Stimulated activated CD8-positive, alpha-beta memory T cell treated with anti-CD3 and anti-CD28 coated beads, Interleukin-15, amount 100 ng/mL, for 48 hours (primary cell): Measurements from ENCODE around the gene ANKRD9.
"Not testable (repeated sequence)": the region's sequence is repeated elsewhere in the genome, so short reads cannot be mapped to it uniquely, and the experiment has no call there.

Experiments used
- DNase-seq, 2 donors: peaks; one replicate each; pipeline ENCODE4 v3.0.0-alpha.2; 2020; ENCODE audit warnings: low read depth in 2 of 2

The ANKRD9 gene

GRCh38 chr14:102509746-102510615 is at the start of gene ANKRD9:
Gene ANKRD9 (minus strand): TSS chr14:102509776. CDS start chr14:102507889, 1,887 bp downstream.
- peak; percentile 87 to 89 for DNase-seq

GRCh38 chr14:102558556-102558955 is 49.0 kb upstream of the ANKRD9 start:
- DNase-seq: no peak

DNA sequence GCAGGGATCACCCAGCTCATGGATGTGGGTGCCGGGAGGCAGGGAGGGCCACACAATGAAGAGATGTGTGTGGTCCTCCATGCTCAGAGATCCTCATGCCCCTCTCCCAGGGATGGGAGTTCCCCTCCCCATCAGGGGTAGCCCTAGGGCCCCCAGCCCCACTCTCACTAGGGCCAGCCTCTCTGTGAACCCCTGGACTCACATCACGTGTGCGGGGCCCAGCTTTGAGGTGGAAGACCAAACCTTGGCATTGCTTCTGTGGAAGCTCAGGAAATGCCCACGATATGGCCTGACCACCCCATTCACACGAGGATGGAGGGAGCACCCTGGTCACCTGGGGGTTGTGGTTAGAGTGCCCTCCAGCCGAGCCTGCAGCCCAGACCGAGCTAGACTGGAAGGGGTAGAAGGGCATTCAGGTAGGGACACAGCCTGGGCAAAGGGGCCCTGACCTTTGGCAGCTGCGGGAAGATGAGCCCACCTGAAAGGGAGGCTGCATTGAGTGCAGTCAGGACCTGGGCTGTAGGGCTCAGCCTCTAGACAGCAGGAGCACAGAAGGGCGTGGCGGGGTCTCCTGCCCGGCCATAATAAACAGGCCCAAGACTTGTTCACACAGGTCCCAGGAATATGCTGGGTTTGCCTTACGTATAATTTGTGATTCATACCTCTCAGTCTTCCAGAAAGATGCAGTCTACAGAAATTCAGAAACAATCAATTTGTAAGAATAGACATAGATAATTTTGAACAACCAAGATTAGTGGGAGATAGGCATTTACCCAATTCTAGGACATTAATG is 48.1 kb upstream of the ANKRD9 start:
- DNase-seq: no peak

GRCh38 chr14:102556098-102556677 is 46.6 kb upstream of the ANKRD9 start:
- DNase-seq: no peak

DNA sequence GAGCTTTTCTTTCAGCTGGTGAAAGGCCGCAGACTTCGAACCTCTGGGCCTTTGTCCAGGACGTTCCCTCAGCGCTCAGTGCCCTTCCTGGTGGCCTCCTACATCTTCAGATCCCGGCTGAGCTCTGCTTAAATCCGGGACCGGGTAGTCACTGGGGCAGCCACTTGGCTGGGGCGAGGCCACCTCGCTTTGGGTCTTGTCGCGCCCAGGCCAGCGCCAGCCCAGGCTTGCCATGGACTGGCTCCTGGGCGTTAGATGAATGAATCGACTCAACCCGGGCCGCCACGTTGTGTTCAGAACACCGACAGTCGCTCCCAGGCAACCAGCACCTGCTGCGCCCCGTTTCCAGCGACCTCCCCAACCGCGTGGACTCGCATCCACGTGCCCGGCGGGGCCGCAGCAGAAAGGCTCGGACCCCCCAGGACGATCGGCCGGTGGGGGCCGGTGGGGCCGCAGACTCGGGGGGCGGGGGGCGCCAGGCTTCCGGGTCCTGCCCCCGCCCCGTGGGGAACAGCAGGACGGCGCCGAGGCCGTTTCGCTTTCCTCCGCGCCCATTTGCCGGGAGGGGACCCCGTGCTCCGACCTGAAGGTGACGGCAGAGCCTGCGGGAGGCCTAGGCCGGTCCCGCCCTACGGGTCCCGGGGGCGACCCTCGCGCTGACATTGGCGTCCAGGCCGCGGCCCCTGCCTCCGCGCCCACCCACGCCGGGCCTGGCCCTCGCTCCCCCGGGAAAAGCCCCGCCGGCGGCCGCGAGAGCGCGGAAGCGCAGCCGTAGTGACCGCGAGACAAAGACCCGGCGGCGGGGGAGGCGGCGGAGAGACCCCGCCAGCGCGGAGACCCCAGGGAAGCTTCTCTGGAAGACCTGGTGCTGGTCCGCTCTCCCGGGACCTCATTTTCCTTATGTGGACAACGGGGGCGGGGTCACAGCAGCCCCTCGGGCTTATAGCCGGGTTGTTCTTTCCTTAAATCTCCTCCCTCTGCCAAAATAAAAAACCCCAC is 45.5 kb upstream of the ANKRD9 start:
- DNase-seq: peak; percentile 19 to 34

DNA sequence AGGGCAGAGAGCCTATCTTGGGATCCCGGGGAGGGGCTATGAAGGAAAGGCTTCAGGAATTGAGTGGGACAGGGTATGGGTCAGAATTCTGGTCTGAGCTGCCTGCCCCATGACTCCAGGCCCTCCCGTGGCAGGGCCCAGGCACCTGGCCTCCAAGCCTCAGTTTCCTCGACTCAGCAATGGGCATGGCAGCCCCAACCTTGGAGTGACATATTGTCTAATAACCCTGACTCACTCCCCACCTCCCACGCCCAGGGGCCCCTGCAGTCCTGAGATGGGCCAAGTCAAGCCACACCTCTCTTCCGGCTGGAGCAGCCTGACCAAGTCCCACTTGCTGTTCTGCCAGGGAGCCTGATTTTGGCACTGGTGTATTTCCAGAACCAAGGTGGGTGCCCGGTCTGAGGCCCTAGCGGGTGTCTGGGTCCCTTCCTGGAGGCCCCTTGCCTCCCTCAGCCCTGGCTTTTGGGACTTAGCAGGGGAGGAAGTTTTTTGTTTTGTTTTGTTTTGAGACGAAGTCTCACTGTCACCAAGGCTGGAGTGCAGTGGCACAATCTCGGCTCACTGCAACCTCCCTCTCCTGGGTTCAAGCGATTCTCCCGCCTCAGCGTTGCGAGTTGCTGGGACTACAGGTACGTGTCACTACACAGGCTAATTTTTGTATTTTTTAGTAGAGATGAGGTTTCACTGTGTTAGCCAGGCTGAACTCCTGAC is 42.6 kb upstream of the ANKRD9 start:
- DNase-seq: peak; percentile 25 to 26

DNA sequence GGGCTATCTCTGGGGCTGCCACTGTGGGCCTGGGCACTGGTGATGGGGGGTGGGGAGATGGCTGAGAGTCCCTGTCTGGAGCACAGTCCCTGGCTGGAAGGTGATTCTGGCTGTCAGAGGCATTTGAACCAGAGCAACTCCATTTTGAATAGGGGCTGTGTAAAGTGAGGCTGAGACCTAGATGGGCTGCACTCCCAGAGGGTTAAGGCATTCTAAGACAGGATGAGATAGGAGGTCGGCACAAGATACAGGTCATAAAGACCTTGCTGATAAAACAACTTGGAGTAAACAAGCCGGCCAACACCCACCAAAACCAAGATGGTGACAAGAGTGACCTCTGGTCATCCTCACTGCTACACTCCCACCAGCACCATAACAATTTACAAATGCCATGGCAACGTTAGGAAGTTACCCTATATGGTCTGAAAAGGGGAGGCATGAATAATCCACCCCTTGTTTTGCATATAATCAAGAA is 41.4 kb upstream of the ANKRD9 start:
- DNase-seq: not testable (repeated sequence)

DNA sequence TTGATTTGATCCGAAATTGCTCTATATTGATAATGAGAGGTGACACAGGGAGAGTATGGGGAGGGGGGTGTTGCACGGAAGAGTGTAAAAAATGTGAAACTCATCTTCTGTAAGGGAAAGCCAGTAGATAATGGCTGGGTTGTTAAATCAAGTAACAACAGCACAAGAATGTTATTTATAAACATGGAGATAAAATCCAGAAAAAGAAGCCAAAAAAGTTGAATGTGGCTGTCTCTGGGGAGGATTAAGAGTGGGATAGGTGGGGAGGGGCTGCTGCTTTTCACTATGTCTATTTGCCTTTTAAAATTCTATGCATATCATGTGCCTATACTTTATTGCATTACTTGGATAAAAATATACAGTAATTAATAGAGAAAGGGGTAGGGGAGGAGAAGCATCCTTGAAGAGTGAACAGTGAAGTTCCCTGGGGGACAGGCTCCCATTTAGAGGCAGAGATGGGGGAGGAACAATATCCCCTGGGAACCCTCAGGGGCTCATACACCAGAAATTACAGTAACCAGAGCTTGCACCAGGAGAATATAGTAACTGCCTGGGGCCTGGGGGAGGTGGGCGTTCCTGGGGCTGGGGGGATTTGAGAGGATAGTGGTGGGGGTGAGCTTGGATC is 39.2 kb upstream of the ANKRD9 start:
- no peak for DNase-seq

DNA sequence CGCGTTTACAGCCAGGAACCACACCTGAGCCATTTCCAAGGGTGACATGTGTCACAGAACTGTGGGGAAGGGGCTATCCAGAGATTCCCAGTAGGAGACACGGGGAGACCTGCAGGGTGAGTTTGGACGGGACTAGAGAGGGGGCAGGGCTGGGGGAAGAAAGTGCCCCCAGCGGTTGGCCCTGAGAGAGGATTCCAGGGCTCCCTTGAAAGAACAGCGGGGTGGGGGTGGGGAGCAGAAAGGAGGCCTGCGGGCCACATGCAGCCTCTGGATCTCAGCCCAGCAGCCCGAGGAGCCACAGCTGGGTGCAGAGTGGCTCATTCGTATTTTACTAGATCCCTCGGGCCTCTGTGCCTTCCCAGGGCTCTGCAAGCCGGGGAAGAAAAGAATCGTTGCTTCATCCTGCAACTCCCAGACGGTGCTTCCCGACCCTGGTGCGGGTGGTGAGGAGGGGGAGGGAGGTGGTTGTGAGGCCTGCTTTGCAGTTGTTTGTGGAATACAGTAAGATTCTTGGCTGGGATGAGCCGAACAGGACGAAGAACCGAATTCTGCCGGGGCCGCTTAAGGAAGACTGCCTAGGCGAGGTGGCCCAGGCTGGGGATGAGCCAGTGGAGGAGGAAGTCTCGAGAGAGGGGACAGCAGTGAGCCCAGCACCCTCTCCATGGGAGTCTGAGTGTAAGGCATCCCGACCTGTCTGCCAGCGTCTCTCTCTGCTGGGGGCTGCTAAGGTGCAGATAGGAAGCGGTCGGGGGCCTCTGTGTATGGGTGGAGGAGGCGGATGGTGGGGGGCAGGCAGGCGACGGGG is 36.1 kb upstream of the ANKRD9 start:
- DNase-seq: no peak

GRCh38 chr14:102544747-102545460 is 35.3 kb upstream of the ANKRD9 start:
- no peak for DNase-seq

DNA sequence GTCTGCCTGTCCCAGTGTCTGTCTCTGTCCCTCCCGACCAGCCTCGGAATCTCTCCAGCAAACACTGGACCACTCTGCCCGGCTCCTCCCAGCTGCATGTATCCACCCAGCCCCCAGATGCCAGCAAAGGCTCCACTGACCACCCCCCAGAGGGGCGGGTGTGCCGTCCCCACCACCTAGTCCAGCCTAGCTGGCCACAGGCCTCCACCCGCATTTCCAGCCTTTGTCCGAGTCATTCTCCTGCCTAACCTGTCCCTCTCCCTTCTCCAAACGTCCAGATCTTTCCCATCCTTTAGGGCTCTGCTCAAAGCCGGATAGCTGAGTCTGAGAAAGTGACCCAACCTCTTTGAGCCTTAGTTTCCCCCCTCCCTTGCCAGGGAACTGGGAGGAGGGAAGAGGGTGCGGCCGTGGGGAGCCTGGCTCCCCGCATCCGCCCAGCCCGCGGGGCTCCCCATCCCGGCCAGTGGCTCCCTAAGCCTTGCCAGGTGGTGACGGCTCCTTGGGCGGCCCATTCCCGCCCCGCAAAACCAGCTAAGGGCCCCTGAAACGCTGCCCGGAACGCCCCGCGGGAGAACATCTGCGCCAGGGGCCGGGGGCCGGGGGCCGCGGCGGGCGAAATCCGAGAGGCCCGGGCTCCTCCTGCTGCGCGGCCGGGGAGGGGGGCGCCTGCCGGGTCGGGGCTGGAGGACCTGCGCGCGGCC is 34.6 kb upstream of the ANKRD9 start:
- DNase-seq: no peak

DNA sequence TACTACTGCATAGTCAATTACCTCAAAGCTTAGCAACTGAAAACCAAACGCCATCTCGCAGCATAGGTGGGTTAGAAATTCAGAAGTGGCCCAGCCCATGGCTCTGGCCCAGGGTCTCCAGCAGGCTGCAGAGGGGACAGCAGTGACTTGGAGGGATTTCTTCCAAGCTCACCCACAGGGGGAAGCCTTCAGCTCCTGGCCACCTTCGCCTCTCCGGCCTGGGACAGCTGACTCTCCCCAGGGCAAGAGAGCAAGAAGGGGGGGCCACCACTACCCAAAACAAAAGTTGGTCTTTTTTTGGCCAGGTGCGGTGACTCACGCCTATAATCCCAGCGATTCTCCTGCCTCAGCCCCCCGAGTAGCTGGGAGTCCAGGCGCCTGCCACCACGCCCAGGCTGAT is 32.2 kb upstream of the ANKRD9 start:
- no peak for DNase-seq

DNA sequence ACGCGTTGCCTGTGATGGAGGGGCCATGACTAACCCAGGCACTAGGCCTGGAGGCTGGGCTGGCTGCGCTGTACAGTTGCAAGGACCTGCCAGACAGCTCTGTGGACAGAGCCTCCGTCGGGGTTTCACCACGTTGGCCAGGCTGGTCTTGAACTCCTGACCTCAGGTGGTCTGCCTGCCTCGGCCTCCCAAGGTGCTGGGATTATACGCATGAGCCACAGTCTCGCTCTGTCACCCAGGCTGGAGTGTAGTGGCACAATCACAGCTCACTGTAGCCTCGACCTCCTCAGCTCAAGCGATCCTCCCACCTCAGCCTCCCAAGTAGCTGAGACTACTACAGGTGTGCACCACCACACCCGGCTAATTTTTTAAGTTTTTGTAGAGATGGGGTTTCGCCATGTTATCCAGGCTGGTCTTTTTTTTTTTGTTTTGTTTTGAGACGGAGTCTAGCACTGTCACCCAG is 31.5 kb upstream of the ANKRD9 start:
- not testable (repeated sequence) for DNase-seq

DNA sequence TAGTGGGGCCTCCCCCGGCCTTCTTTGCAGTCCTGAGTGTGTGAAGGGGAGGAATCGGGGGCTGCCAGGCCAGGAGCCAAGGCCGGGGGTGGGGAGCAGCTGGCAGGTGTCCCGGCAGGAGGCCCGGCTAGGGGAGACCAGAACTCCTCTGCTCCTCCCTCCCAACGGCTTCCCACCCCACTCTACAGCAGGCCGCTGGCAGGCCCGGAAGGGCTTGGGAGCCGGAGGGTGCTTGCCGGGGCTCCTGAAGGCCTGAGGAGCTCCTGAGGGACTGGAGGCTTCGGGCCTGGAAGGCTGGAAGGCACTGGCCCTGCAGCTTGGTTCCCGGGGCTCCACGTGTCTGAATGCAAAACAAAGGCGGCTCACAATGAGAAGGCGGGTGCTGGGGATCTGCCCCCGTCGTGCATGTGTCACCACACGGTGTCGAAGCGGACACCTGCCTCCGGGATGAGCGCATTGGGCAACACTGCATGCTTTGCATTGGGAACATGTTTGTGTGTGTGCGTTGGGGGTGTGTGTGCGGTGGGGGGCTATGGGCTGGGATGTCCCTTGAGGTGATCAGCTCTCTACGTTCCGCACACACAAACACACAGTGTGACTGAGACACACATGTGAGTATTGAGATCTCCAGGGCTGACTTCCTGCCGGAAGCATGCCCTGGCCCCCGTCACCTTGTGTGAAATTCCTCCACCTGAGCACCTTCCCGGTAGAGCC is 30.9 kb upstream of the ANKRD9 start:
- DNase-seq: no peak

GRCh38 chr14:102539544-102540314 is 30.2 kb upstream of the ANKRD9 start:
- no peak for DNase-seq
